ENCODE data around the gene HK3. TPM values are rescaled to one million over a fixed set of nuclear protein-coding genes. Genes with fewer than 3 reads are reported as not detected.

The HK3 gene
- total and polyA plus RNA-seq, 4 donors = 4.3 to 25.5 (median 13.3) TPM

DNA sequence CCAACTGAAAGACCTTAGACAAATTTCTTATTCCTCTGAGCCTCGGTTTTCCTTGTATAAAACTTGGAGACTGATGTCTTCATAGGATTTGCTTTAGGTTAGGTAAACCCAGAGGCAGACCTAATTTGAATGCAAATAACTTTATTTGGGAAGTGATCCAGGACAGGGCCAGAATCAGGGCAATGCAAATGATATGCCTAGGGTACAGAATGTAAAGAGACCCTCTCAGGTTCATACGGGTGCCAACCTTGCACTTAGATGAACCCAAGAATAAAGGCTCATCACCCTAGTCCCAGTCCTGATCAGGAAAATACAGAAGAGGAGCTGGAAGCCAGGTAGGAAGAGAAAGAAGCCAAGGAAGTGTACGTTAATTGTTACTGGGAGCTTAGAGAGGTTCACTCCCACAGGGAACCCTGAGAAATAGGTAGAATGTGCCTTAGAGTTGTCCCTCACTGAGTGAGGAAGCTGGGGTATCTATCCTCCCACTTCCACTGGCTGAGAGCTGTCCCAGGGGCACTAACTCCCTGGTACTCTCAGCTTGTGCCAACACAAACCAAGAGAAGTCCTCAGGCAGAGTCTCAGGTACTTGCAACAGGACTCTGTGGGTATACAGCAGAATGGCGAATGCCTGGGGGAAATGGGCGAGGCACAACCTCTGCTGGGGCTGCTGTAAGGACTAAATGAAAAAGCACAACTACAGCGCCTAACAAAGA lies 3.1 kb upstream of the HK3 start:
- H3K27ac ChIP-seq (ENCODE audit: low read depth in 1 of 2, low read length in 2 of 2) = no peak overlapping the region

More for the DNA sequence above, 3.1 kb upstream of the HK3 start:
- no peak overlapping the region for H3K4me3 ChIP-seq (ENCODE audit: low read depth in 1 of 3, low read length in 3 of 3)
- 89% methylated on average over 6 of the region's 6 CpGs for WGBS
- peaks cover 4 to 42% (median 37%) of the 10 kb centered on the region in 4 donors for H3K36me3 ChIP-seq (ENCODE audit: control insufficient read depth in 4 of 4, insufficient read depth in 3 of 4, low read depth in 1 of 4, low read length in 3 of 4)
- no peaks in the 10 kb centered on the region for H3K27me3 ChIP-seq (ENCODE audit: control insufficient read depth in 4 of 4, insufficient read depth in 4 of 4, low read length in 3 of 4)
- H3K9ac ChIP-seq (ENCODE audit: low read depth in 1 of 2, low read length in 2 of 2) = no peak overlapping the region
- H3K4me1 ChIP-seq (ENCODE audit: control insufficient read depth in 4 of 4, insufficient read depth in 4 of 4, low read length in 3 of 4) = no peaks in the 10 kb centered on the region
- TF ChIP-seq ZBTB33 (IDR thresholded peaks at IDR 0.05) (no peak), NR2F2 (IDR thresholded peaks at IDR 0.05) (no peak), GABPA (IDR thresholded peaks at IDR 0.05 in 1 of 2, conservative IDR thresholded peaks at IDR 0.05 in 1 of 2) (no peak), FOXA2 (IDR thresholded peaks at IDR 0.05) (no peak), RAD21 (IDR thresholded peaks at IDR 0.05) (no peak), FOXA1 (IDR thresholded peaks at IDR 0.05) (no peak), SP1 (IDR thresholded peaks at IDR 0.05) (no peak), RXRA (IDR thresholded peaks at IDR 0.05) (no peak), REST (IDR thresholded peaks at IDR 0.05) (no peak), MAX (IDR thresholded peaks at IDR 0.05) (no peak), YY1 (IDR thresholded peaks at IDR 0.05) (no peak), HNF4A (conservative IDR thresholded peaks at IDR 0.05) (no peak), TAF1 (conservative IDR thresholded peaks at IDR 0.05) (no peak), JUND (IDR thresholded peaks at IDR 0.05) (no peak), ATF3 (IDR thresholded peaks at IDR 0.05) (no peak), EGR1 (IDR thresholded peaks at IDR 0.05; ENCODE audit: low read depth in 2 of 2) (no peak), HNF4G (IDR thresholded peaks at IDR 0.05) (no peak)
- TF ChIP-seq, protein P1, sequence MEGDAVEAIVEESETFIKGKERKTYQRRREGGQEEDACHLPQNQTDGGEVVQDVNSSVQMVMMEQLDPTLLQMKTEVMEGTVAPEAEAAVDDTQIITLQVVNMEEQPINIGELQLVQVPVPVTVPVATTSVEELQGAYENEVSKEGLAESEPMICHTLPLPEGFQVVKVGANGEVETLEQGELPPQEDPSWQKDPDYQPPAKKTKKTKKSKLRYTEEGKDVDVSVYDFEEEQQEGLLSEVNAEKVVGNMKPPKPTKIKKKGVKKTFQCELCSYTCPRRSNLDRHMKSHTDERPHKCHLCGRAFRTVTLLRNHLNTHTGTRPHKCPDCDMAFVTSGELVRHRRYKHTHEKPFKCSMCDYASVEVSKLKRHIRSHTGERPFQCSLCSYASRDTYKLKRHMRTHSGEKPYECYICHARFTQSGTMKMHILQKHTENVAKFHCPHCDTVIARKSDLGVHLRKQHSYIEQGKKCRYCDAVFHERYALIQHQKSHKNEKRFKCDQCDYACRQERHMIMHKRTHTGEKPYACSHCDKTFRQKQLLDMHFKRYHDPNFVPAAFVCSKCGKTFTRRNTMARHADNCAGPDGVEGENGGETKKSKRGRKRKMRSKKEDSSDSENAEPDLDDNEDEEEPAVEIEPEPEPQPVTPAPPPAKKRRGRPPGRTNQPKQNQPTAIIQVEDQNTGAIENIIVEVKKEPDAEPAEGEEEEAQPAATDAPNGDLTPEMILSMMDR (IDR thresholded peaks at IDR 0.05; ENCODE audit: low read depth, low read length, missing input control) = no peak
- peak; percentile 21 for DNase-seq (ENCODE audit: low spot score)
- H3K9me3 ChIP-seq (ENCODE audit: control insufficient read depth in 4 of 4, low read length in 3 of 4) = no peaks in the 10 kb centered on the region

Measured in liver (tissue), 9 donors.